HTR-8/SVneo (cell line): ENCODE measurements around the gene EIF2D.
"Not testable (repeated sequence)": the region's sequence is repeated elsewhere in the genome, so short reads cannot be mapped to it uniquely, and the experiment has no call there.

Experiments used
- DNase-seq: peaks from one replicate; pipeline ENCODE4 v3.0.0; 2011; ENCODE audit warnings: low spot score, mixed read lengths; ENCODE audit not compliant: insufficient read length
- FAIRE-seq: peaks from 2 replicates; lab custom pipeline; 2011; peaks lifted over from hg19 to GRCh38; lab: Jason Lieb, UNC

EIF2D gene, protein sequence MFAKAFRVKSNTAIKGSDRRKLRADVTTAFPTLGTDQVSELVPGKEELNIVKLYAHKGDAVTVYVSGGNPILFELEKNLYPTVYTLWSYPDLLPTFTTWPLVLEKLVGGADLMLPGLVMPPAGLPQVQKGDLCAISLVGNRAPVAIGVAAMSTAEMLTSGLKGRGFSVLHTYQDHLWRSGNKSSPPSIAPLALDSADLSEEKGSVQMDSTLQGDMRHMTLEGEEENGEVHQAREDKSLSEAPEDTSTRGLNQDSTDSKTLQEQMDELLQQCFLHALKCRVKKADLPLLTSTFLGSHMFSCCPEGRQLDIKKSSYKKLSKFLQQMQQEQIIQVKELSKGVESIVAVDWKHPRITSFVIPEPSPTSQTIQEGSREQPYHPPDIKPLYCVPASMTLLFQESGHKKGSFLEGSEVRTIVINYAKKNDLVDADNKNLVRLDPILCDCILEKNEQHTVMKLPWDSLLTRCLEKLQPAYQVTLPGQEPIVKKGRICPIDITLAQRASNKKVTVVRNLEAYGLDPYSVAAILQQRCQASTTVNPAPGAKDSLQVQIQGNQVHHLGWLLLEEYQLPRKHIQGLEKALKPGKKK

DNA sequence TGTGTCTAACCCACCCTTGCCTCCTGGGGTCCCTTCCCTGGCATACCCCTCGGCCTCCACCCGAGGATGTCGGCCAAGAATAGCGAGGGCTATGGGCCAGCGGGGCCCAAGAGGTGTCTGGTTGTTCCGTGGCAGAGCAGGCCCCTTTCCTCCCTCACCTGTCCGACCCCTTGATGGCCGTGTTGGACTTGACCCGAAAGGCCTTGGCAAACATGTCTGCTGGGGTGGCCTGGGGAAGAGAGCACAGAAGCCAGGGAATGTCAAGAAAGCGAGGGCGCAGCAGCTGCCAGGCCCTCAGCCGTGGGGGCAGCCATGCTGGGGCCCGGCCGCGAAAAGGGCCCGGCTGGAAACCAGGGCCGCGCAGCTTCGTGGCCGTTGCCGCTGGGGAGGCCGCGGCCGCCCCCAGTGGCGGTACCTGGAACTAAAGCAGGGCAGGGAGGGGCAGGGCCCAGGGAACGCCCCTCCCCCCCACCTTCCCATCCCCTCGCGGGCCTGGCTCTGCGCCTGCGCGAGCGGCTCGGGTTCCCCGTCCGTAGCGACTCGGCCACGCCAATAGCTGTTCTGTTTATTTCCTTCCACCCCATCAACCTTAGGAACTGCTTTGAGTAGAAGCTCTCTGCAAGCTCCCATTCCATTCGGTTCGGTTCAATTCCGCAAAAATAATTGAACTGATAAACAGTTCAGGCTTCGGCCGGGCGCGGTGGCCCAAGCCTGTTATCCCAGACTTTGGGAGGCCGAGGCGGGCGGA, at the start of gene EIF2D:
TSS of gene EIF2D (minus strand) at position 337 of the 748 bp plus-strand sequence. CDS start at position 214, 123 bp downstream.
- DNase-seq (peak; percentile 98), FAIRE-seq (peak; percentile 76)

DNA sequence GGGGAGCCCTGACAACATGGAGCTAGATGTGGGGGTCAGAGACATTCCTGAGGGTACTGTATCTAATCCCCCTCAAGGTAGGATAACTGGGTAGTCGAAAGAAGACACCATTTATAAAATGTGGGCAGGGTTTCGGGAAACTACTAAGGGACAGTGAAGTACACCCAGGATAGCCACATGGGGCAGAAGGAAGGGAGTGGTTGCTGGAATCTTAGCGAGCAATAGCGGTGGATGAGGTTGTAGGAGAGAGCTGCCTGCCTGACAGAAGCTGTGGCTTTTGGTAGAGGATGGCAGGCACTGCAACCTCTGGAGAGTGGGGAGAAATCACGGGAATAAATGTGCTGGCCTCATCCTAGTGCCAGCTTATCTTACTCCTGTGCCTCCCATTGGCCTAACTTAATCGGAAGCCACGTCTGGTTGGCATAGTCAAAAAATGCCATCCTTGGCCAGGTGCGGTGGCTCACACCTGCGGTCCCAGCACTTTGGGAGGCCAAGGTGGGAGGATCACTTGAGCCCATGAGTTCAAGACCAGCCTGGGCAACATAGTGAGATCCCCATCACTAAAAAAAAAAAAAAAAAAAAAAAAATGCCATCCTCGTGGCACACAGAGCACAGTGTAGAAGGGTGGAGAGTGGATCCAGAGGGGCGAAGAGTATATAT, 49.0 kb upstream of the EIF2D start:
- DNase-seq (no peak), FAIRE-seq (no peak)

DNA sequence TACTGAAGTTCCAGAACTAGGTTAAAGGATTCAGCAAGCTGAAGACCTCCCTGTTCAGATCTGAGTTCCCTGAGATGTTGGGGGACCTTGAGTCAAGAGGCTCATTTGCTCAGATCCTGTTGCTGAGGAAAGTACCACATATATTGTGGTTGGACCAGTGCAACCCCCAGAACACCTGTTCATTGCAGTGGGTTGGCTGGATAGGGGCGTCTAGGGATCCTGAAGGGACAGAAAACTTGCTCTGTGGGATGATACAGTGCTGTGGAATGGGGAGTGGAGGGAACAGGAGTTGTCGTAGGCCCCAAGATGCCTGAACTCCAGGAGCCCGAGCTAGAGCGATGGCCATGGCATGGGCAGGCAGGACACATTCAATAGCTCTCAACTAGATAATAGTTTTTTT, 47.9 kb upstream of the EIF2D start:
- no peak for FAIRE-seq
- DNase-seq, result no peak

DNA sequence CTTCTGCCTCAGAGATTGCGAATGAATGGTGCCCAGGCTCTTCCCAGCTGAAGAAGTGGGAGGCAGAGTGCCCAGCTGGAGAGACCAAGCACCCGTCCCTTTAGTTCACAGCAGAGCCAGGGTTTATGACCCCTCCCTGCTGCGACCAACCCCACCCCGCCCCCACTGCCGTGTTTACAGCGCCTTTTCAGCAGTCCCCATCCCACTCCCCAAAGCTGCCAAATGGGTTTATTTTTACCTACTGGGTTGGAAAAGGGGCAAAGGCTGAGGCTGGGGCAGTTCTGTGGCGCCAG, 46.7 kb upstream of the EIF2D start:
- no peak for FAIRE-seq
- DNase-seq, result no peak

DNA sequence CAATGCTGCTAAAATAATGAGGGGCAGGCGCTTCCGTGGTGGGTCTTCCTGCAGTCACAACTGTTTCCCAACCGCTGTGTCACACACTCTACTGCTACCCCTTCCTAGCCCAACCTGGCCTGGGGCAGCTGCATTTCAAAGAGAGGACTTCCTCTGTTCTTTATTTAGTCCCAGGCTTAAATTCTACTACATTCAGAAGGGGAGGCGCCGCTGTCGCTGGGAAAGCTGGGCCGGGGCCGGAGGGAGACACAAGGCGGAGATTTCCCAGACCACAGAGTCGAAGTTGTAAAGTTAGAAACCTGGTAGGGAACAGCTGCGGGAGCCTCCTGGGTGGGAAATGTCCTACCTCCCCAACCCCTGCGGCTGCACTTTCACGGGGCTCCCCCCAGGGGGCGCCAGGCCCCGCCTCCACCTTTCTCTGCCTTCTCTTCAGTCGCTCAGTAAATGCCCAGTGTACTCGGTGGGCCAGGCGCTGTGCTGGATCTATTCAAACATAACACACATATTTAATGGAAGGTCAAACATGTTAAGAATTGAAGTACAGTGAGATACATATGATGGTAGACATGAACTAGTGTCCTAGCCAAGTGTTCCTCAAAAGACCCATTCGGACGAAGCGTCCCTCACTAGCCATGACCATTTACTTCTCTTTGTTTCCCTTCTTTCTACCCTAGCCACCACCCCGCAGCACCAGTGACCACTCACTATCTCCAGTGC, 46.2 kb upstream of the EIF2D start:
- FAIRE-seq, result no peak

DNA sequence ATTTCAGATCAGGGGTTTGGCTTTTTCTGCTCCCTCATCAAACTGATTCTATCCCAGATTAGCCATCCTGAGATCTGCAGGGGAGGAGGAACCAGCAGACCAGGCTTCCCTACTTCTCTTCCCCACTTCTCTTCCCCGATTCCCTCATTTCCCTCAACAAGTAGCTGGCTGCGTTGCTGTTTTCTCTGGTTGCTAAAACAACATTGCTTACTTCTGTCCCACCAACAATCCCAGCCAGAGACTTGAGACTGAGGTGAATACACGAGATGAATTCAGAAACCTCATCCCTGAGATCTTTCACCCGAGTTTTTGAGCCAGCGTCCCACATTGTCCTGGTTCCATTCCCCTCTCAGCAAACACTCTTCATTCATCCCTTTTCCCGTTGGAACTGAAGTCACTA, 45.5 kb upstream of the EIF2D start:
- FAIRE-seq (no peak), DNase-seq (no peak)

More for the DNA sequence above, 46.2 kb upstream of the EIF2D start:
- peak; percentile 26 for DNase-seq

DNA sequence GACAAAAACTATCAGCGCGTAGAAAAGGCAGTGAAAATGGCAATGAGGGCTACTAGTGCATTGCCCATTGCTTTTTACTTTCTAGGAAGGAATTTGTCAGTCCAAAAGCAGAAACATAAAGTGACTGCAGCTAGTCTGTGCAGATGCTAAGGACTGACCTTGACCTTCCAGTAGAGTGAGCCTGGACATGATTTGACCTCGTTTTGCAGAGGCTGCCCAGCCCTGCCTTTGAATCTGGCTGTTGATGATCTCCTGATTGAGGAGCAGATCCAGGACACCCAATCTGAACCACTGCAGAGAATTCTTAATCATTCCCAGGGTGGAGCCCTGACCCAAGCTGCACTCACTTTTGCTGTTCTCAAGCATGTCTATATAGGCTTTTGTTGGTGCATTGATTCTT, 44.7 kb upstream of the EIF2D start:
- no peak for DNase-seq
- FAIRE-seq, result no peak

DNA sequence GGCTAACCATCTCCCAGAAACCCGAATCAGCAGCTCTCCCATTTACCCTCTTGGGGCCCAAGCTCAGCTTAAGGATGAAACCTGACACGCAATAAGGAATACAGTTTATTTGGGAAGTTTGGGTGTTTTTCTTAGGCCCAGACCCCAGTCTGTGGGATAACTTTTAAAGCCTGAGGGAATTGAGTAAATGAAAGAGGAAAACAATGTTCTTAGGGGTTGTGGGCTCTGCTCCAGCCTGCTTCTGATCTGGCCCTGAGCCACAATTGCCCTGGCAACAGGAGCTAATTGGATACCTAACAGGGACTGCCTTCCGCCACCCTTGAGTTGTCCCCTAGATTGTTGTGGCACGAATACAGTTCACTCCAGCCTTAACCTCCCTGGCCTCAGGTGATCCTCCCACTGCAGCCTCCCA, 43.2 kb upstream of the EIF2D start:
- no peak for FAIRE-seq

DNA sequence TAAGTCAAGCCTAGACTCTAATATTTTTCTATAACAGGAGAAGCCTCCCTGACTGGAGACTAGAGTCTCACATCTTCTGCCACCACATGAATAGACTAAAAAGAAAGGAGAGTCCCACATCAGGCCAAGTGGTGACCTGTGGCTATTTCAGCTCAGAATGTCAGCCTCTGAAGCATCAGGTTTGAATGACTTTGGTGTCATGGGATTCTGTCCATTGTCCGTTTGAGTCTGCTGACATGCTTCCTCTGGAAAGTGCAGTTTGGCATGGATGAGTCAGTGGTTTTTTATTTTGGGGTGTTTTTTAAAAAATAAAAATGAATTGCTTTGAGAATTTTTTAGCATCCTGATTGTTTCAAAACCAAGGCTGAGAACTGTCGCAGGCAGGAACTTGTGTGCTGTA, 42.6 kb upstream of the EIF2D start:
- DNase-seq (no peak), FAIRE-seq (no peak)

More for the DNA sequence above, 43.2 kb upstream of the EIF2D start:
- no peak for DNase-seq

DNA sequence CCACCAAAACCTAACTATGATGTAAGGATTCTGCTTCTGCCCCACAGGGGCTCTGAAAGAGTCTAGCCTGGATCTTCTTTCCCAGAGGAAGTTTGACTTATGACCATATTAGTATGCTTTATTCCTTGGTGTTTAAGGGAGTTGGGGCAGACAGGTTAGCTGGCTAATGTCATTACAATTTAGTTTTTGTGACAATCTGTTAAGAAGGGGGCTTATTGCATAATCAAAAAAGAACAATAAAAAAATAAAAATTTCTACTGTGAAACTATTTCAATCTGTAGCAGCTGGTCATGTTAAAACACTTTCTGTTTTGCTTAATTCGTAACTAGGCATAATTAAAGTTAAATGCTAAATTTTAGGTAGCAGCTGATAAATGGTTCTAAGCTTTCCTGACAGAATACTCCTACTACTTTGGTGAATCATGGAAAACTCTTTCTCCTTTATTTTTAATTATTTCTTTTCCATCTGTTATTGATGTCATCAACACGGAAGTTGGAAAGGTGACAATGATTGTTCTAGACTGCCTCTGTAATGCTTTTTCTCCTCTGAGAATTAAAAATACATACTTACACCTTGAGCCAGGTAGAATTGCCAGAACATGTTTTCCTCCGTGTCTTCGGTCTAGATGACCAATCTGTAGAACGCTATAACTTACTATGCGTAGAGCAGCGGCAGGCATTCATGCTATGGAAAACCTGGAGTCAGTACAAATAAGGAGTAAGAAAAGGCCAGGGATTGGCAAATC, 41.6 kb upstream of the EIF2D start:
- DNase-seq (no peak), FAIRE-seq (no peak)

DNA sequence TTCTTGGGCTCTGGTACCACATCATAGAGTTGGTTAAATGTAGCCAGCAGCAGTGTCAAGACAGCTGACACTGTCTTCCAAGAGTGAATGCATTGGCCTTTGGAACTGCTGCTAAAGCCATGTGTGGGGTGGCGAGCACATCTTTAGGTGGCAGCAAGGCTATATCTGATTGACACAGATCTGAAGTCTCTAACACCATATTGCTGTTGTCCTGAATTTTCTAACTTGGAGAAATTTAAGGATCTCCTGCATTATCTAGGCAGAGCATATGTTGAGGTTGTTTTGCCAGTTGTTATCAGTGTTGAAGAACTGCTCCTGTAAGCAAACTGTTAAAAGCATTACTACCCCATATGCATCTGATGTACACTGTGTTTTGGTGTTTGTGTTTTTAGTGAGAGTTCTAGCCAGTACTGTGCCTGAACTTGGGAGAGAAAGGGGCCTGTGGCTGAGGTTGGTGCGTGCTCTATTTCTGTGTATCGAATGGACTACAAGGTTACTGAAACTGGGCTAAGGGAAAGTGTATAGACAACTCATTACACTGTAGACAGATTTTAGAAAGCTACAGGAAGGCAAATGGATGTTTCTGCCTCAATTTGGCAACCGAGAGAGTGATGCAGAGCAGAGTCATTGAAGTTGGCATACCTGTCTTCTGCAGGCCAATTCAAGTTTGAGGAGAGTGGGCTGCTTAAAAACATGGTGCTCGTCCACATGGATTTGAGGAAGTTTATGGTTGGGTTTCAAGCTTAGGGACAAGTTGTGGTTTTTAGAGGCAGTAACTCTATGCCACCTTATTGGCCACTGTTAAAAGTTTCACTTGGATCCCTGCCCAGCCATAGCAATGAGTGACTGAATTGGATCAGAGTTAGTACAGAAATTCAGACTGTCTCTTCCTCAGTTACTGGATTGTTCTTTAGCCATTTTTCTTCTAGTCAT, 40.0 kb upstream of the EIF2D start:
- no peak for DNase-seq
- no peak for FAIRE-seq

DNA sequence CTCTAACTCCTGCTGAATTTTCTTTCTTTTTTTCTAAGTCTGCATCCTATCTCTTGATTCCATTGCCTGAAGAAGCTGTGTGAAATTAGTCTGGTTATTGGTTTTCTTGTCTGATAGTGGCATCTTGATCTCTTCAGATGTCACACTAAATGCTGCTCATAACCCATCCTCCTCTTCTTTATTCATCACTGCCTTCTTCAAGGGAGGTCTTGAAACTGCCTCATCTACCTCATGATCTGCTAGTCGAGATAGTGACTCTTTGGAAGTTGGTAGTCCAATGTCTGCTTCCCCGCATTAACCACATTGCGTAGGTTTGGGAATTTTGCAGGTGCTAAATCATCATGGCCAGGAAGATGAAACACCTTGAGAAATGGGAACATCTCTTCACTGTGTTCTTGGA, 38.7 kb upstream of the EIF2D start:
- FAIRE-seq (no peak), DNase-seq (no peak)

DNA sequence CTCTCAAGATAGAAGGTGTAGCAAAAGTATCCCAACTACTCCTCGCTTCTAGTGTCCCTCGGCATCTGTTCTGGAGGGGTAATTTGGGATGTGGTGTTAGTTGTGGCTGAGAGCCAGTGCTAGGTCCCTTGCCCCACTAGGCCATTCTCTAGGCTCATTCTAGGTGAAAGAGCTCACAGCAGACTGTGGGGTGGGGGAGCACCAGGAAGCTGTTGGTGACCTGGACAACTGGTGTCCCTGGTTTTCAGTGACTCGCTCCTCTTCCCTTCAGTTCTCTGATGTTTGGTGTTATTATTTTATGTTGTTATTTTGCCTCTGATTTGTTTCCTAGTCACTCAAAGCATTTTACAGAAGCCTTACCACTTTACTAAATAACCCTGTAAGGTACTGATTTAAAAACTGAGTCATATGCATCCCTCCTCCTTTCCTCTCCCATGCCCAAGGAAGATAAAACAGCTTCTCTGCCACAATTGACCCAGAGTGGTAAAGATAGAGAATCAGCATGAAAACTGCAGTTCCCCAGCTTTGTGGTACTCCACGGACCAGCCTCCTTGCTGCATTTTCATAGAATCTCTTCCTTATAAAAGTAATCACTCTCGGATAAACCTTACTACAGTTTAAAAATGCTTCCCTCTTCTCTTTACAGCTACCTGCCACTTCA, 37.1 kb upstream of the EIF2D start:
- no peak for DNase-seq
- no peak for FAIRE-seq

DNA sequence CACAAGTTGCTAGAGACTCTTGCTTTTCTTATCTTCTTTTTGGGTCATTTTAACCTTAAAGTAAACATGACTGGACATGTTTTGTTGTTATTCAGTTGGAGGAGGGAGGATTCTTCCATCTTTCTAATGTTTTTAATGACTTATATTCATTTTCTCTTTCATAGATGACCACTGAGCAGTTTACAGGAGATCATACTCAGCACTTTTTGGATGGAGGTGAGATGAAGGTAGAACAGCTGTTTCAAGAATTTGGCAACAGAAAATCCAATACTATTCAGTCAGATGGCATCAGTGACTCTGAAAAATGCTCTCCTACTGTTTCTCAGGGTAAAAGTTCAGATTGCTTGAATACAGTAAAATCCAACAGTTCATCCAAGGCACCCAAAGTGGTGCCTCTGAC, 35.0 kb upstream of the EIF2D start:
- no peak for FAIRE-seq
- DNase-seq, result no peak

DNA sequence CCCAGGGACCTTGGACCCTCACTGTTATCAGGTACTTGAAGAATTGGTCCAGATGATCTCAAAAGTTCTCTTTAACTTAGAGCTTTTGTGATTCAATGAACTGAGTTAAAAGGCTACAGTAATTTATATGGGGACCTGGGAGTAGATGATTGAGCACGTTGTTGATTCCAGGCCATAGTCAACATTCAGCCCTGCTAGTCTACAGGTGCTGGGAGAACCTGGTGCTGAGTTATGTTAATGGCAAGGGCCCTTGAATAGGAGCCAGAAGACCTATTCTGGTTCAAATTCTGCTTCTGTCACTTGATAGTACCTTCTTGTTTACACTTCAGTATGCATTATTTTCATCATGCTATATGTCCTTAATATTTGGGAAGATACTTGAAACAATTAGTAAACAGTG, 34.2 kb upstream of the EIF2D start:
- DNase-seq (no peak), FAIRE-seq (no peak)

DNA sequence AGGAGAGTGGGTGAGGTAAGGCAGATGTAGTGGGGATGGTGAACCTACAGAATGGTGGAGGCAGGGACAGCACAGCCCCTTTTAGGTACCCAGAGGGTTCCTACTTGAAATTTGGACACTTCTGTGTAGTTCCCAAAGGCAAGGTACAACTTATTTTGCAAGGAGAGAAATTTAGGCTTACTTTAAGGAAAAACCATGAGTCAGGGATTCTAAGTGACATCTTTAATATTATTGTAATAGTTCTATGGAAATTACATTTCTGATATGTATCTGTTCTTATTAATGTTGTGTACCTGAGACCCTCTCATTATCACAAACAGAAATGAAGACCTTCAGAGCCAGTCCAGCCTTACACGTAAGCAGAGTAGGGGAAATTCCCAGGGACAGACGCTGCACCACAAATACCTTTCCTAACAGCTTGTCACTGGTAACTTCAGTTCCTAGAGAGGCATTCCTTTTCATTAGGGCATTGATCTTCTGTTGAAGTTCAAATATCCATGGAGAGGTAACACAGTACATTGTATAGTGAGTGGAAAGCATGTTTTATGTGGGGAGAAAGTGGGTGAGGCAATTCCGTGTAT, 30.9 kb upstream of the EIF2D start:
- FAIRE-seq (no peak), DNase-seq (no peak)

DNA sequence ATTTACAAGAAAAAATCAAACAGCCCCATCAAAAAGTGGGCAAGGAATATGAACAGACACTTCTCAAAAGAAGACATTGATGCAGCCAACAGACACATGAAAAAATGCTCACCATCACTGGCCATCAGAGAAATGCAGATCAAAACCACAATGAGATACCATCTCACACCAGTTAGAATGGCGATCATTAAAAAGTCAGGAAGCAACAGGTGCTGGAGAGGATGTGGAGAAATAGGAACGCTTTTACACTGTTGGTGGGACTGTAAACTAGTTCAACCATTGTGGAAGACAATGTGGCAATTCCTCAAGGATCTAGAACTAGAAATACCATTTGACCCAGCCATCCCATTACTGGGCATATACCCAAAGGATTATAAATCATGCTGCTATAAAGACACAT, 29.8 kb upstream of the EIF2D start:
- FAIRE-seq, DNase-seq: not testable (repeated sequence)

DNA sequence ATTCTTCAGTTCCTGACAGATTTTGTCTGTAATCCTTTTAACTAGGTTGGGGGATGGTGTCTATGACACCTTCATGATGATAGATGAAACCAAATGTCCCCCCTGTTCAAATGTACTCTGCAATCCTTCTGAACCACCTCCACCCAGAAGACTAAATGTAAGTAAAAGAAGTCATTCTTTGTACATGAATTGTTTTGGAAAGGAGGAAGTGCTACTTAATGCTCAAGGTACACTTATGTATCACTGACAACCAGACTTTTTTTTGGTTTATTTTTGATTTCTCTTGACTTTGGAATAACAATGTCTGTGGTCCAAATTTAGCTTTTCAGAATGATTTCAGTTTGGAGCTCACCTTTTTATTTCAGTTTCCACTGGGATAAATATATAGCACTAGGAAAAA, 25.3 kb upstream of the EIF2D start:
- FAIRE-seq (no peak), DNase-seq (no peak)
